ENCODE results near the gene EPHB6. TPM values are rescaled to one million over a fixed set of nuclear protein-coding genes. Genes with fewer than 3 reads are reported as not detected.

Gene EPHB6
- total RNA-seq, 2 experiments from 2014 or later = 9.5 to 11.0 TPM

DNA sequence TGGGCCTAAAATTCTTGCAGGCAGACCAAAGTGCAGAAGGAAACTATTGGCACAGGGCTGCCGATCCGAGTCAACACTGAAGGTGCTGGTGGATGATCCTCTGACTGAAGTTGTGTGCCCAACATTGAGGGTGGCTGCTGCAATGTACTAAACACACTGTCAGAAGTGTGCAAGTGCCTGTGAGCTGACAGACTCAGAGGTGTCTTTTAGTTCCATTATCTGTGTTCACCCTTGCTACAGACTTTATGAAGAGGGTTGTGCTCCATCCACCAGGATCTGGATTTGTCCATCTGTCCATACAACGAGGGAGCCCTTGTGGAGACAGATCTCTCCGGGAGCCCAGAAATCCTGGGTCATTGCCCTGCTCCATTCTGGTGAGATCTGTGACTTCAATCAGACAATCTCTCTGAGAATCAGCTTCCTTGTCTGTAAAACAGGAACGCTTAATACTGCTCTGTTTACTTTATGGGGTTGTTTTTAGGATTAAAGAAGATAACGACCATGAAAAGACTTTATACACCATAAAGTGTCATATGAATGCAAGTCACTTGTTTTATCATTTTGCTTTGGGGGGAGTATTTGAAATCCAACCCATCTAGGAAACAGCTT lies 40.2 kb downstream of the EPHB6 start:
- DNase-seq = no peak
- Mint-ChIP-seq H3K4me1 (ENCODE audit: low read depth) (no peaks in the 10 kb centered on the region), H3K27ac (no peak overlapping the region), H3K36me3 (no peaks in the 10 kb centered on the region), H3K4me3 (no peak overlapping the region), H3K9me3 (no peaks in the 10 kb centered on the region), H3K27me3 (peaks cover 6% of the 10 kb centered on the region)
- POLR2A ChIA-PET = no interaction called here
- intact Hi-C loops (cut with micrococcal nuclease) = no loop called here
- CTCF ChIA-PET = interaction anchor here (1.0 to 1.9 kb wide), 2 partner anchors 14 to 22 kb away, joined by 3 to 6 read pairs; no protein-coding TSS in a partner anchor

DNA sequence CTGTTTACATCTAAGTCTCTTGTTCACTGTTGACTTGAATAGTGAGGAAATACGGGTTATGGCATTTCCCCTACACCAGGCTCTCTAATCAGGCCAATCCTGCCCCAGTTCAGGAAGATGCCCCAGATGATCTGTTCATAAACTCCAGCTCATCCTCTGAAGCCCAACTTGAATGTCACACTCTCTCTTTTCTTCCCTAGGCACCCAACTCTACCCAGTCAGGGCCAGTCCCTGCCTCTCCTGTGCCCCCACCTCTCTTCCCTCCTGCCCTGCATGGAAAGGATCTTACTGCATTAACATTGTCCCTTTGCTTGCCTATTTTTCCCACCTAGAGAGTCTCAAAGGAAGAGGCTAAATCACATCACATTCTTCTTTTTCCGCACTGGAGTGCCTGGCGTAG lies 41.3 kb downstream of the EPHB6 start:
- peaks cover 3% of the 10 kb centered on the region for H3K27me3 Mint-ChIP-seq
- no peak for DNase-seq
- H3K4me3 Mint-ChIP-seq = no peak overlapping the region
- H3K27ac Mint-ChIP-seq = no peak overlapping the region
- no peaks in the 10 kb centered on the region for H3K4me1 Mint-ChIP-seq (ENCODE audit: low read depth)
- H3K36me3 Mint-ChIP-seq = no peaks in the 10 kb centered on the region
- POLR2A ChIA-PET = no interaction called here
- intact Hi-C loops (cut with micrococcal nuclease) = no loop called here
- no peaks in the 10 kb centered on the region for H3K9me3 Mint-ChIP-seq
- CTCF ChIA-PET = no interaction called here

DNA sequence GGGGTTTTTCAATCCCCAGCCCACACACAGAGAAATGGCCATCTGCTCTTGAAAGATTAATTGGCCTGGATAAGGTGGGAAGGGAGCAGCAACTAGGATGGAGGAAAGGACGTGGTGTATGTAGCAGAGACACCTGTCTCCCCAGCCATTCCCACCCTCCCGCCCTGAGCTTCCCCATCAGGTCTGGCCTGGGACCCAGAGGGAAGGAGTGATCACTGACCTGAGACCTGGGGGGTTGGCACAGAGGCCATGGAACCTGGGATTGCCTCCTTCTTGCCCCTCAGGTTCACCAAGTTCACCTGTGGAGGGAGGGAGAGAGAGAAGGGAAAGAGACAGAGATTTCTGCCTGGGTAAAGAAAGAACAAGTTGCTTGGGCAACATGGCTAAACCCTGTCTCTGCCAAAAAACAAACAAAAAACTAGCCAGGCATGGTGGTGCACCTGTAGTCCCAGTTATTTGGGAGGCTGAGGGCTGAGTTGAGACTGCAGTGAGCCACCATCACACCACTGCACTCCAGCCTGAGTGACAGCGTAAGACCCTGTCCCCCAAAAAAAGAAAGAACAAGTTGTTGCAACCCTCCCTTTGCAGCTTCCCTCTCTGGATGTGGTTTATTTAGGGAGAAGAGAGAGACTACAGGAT lies 42.0 kb downstream of the EPHB6 start:
- POLR2A ChIA-PET = no interaction called here

DNA sequence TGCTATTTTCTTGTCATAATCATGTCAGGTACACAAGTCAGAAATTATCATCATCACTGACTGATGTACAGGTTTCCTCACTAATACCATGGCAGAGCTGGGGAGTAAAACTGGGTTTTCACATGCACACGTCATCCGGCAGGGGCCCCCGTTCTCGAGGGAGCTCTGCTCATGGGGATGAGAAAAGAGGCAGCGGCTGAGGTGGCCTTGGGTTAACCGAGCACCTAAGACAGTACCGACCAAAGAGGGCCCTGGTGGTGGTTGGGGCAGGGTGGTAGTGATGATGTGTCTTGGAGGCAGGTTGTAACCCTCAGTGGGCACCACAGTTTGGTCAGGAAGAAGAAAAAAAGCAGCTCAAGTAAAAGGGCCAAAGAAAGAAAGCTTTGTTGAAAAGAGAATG lies 42.8 kb downstream of the EPHB6 start:
- Mint-ChIP-seq H3K27me3 (peaks cover 3% of the 10 kb centered on the region), H3K9me3 (no peaks in the 10 kb centered on the region), H3K27ac (no peak overlapping the region), H3K36me3 (no peaks in the 10 kb centered on the region), H3K4me3 (no peak overlapping the region), H3K4me1 (ENCODE audit: low read depth) (no peaks in the 10 kb centered on the region)
- intact Hi-C loops (cut with micrococcal nuclease) = no loop called here
- ChIA-PET POLR2A (no interaction called here), CTCF (interaction anchor here (1.2 kb wide), 1 partner anchor 16 kb away, joined by 6 read pairs; no protein-coding TSS in a partner anchor)
- DNase-seq = no peak

More for the DNA sequence above, 42.0 kb downstream of the EPHB6 start:
- no peaks in the 10 kb centered on the region for H3K4me1 Mint-ChIP-seq (ENCODE audit: low read depth)
- CTCF ChIA-PET = no interaction called here
- peaks cover 3% of the 10 kb centered on the region for H3K27me3 Mint-ChIP-seq
- H3K36me3 Mint-ChIP-seq = no peaks in the 10 kb centered on the region
- DNase-seq = no peak
- no peaks in the 10 kb centered on the region for H3K9me3 Mint-ChIP-seq
- intact Hi-C loops (cut with micrococcal nuclease) = no loop called here
- H3K27ac Mint-ChIP-seq = no peak overlapping the region
- H3K4me3 Mint-ChIP-seq = no peak overlapping the region

DNA sequence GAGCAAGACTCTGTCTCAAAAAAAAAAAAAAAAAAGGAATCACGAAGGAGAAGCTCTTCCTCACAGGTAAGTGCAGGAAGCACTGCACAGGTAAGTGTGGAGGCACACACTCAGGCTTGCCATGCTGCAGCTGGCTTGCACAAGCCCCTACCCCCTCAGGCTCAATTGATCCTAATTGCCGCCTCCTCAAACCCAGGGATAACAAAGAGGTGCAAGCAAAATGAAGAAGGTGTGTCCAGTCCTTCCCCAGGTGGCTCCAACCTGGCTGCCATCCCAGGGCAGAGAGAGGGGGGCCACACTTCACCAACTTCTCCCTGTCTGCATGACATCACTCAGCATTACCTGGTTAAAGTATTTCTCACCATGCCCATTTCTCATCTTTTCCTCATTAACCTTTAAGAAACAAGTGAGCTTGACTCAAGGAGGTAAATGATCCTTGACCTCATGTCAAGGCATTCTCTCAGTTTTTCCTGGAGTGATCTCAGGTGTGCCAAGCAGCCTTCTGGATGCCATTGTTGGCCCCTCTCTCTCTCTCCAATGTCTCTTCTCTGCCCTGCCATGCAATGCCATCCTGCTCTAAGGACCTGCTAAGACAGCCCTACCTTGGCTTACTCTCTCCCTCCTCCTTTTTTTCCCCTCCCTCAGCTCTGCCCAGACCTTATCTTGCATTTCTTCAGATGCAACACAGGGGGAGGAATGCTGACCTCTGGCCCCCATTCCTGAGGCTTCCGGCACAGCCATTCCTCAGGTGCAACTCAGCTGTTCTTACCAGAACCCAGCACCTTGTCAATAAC lies 43.7 kb downstream of the EPHB6 start:
- Mint-ChIP-seq H3K4me1 (ENCODE audit: low read depth) (no peaks in the 10 kb centered on the region), H3K27ac (no peak overlapping the region), H3K4me3 (no peak overlapping the region), H3K36me3 (no peaks in the 10 kb centered on the region), H3K27me3 (peaks cover 3% of the 10 kb centered on the region), H3K9me3 (no peaks in the 10 kb centered on the region)
- intact Hi-C loops (cut with micrococcal nuclease) = no loop called here
- DNase-seq = no peak
- ChIA-PET POLR2A (no interaction called here), CTCF (interaction anchor here (1.2 kb wide), 1 partner anchor 17 kb away, joined by 6 read pairs; no protein-coding TSS in a partner anchor)

DNA sequence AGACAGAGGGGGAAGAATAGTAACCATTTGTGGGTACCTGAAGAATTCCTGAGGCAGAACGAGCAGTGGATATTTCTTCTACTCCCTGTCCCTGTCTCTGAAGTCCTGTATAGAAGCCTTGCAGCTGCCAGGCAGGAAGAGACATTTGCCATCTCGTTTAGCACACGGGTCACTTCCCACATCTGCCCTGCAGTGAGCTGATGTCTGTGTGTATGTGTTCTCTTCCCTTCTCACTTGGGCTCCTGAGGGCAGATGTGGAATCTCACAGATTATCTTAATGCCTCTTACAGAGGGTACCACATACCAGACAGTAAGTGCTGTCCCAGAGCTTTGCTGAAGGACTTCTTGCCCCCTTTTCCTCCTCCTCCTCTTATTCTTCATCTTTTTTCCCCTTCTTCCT lies 44.8 kb downstream of the EPHB6 start:
- Mint-ChIP-seq H3K36me3 (no peaks in the 10 kb centered on the region), H3K27me3 (peaks cover 3% of the 10 kb centered on the region), H3K27ac (no peak overlapping the region), H3K4me3 (no peak overlapping the region), H3K4me1 (ENCODE audit: low read depth) (no peaks in the 10 kb centered on the region), H3K9me3 (peaks cover 5% of the 10 kb centered on the region)
- ChIA-PET CTCF (interaction anchor here (1.4 kb wide), 1 partner anchor 10 kb away, joined by 5 read pairs; no protein-coding TSS in a partner anchor), POLR2A (no interaction called here)
- intact Hi-C loops (cut with micrococcal nuclease) = no loop called here
- no peak for DNase-seq

DNA sequence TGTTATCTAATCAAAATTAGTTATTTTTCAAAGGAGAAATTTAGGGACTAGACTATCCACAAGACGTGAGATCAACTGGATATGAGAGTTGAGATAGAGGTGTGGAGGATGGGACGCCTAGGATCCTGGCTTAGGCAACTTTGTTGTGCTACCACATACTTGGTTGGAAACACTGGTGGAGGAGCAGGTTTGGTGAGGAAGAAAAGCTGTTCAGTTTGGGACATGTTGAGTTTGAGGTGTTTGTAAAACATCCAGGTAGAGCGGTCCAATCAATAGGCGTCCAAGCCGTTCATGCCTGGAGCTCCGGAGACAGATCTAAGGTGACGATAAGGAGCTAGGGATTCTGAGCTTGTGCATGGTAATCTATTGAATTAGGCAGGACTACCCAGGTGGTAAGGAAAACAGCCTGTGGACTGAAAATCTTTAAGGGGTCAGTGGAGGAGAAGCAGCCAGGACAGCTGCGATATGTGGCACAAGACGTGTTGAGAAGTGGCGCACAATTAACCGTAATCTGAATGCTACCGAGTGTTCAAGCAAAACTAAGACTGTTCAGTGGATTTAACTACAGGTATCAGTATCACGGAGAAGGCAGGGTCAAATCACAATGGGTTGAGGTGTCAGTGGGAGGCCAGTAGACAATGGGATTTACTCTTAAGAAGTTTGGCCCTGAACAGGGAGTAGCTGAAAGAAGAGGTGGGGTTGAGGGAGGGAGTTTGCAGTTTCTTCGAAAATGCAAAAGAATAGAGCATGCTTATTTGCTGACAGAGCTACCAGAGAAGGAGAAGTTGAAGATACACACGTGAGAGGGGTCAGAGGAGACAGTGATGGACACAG lies 46.8 kb downstream of the EPHB6 start:
- peaks cover 5% of the 10 kb centered on the region for H3K9me3 Mint-ChIP-seq
- intact Hi-C loops (cut with micrococcal nuclease) = no loop called here
- ChIA-PET POLR2A (interaction anchor here (0.6 kb wide), 1 partner anchor 170 kb away, joined by 3 read pairs; no protein-coding TSS in a partner anchor), CTCF (interaction anchor here (1.0 to 1.3 kb wide), 4 partner anchors 8 to 105 kb away, joined by 3 to 4 read pairs (median 3); no protein-coding TSS in a partner anchor)
- no peak overlapping the region for H3K27ac Mint-ChIP-seq
- H3K4me1 Mint-ChIP-seq (ENCODE audit: low read depth) = no peaks in the 10 kb centered on the region
- H3K27me3 Mint-ChIP-seq = peaks cover 5% of the 10 kb centered on the region
- no peak for DNase-seq
- no peaks in the 10 kb centered on the region for H3K36me3 Mint-ChIP-seq
- no peak overlapping the region for H3K4me3 Mint-ChIP-seq

DNA sequence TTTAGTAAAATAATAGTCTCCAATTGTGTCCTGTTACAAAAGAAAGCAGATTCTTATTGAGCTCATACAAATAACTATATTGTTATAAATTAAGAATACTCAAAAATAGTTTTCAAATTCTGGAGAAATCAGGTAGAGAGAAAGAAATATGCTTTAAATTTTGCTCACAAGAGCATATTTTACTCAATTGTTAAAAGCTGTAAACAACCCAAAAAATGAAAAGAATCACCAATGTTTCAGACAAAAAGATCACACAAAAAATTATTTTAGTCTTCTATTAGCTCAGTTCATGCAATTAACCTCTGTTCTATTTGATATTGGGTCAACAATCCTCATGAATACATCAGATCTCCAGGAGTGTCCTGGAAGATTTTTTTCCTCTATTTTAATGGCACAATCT lies 49.3 kb downstream of the EPHB6 start:
- Mint-ChIP-seq H3K4me3 (no peak overlapping the region), H3K27ac (no peak overlapping the region), H3K9me3 (peaks cover 5% of the 10 kb centered on the region), H3K4me1 (ENCODE audit: low read depth) (no peaks in the 10 kb centered on the region), H3K36me3 (no peaks in the 10 kb centered on the region), H3K27me3 (peaks cover 7% of the 10 kb centered on the region)
- intact Hi-C loops (cut with micrococcal nuclease) = no loop called here
- CTCF ChIA-PET = interaction anchor here (0.9 kb wide), 1 partner anchor 23 kb away, joined by 3 read pairs; no protein-coding TSS in a partner anchor
- DNase-seq = no peak
- POLR2A ChIA-PET = no interaction called here

DNA sequence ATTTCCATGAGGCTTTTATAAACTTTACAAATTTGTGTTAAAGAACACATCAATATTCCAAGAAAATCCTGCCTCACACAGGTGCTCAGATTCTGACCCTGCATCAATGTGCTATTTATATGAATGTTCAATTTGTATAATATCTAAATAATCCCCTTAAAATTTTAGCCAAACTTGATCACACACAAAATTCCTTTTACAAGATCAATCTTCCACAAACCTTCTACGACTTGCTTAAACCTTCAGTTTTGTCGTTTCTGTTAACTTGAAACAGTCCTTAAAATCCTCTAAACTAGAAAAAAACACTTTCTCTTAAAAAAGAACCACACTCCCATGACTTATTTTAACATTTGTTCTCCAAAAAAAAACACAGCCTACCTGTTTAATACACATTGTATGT lies 50.9 kb downstream of the EPHB6 start:
- intact Hi-C loops (cut with micrococcal nuclease) = no loop called here
- ChIA-PET CTCF (interaction anchor here (1.0 kb wide), 1 partner anchor 24 kb away, joined by 4 read pairs; no protein-coding TSS in a partner anchor), POLR2A (no interaction called here)
- H3K27ac Mint-ChIP-seq = no peak overlapping the region
- H3K36me3 Mint-ChIP-seq = no peaks in the 10 kb centered on the region
- no peak overlapping the region for H3K4me3 Mint-ChIP-seq
- H3K9me3 Mint-ChIP-seq = peaks cover 5% of the 10 kb centered on the region
- H3K27me3 Mint-ChIP-seq = peaks cover 10% of the 10 kb centered on the region
- DNase-seq = no peak
- no peaks in the 10 kb centered on the region for H3K4me1 Mint-ChIP-seq (ENCODE audit: low read depth)

DNA sequence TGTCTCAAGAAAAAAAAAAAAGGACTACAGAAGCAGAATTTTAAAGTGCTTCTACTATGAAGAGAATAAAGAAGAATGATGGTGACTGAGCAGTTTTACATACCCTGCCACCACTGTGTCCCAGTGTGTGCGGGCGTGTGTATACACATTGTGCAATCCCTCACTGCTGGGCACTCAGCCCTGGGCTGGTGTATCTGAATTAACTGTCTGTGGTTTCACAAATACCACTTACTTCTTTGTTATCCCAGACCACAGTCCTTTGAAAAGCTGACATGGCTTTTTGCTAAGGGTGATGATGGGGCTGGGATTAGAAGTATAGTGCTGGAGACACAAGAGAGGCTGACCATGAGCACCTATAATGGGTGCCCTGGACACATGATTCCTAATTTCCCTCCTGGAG lies 51.8 kb downstream of the EPHB6 start:
- Mint-ChIP-seq H3K4me3 (no peak overlapping the region), H3K36me3 (no peaks in the 10 kb centered on the region), H3K9me3 (peaks cover 5% of the 10 kb centered on the region), H3K27ac (no peak overlapping the region), H3K27me3 (peaks cover 10% of the 10 kb centered on the region), H3K4me1 (ENCODE audit: low read depth) (no peaks in the 10 kb centered on the region)
- ChIA-PET CTCF (interaction anchor here (1.2 kb wide), 1 partner anchor 96 kb away, joined by 3 read pairs; no protein-coding TSS in a partner anchor), POLR2A (no interaction called here)
- no peak for DNase-seq
- intact Hi-C loops (cut with micrococcal nuclease) = no loop called here

DNA sequence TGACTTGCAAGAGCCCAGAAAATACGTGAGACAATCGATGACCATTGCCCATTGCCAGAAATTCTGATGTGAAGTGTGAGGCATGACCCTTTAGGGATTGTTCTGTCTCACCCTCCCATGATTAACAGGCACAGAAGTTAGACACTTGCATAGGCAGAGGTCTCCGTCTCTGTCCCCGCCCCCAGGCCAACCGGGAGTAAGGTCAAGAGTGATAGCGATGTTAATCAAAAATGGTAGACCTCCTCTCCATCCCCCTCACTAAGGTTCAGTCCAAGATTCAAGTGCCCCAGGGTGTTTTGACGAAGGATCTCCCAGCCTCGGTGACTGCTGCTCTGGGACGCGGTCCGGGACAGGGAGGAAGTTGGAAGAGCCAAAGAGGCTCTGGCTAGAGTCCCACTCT lies 53.4 kb downstream of the EPHB6 start:
- H3K27ac Mint-ChIP-seq = no peak overlapping the region
- H3K9me3 Mint-ChIP-seq = peaks cover 5% of the 10 kb centered on the region
- H3K36me3 Mint-ChIP-seq = no peaks in the 10 kb centered on the region
- CTCF ChIA-PET = no interaction called here
- H3K4me1 Mint-ChIP-seq (ENCODE audit: low read depth) = no peaks in the 10 kb centered on the region
- H3K27me3 Mint-ChIP-seq = peaks cover 10% of the 10 kb centered on the region
- no peak for DNase-seq
- intact Hi-C loops (cut with micrococcal nuclease) = no loop called here
- POLR2A ChIA-PET = no interaction called here
- no peak overlapping the region for H3K4me3 Mint-ChIP-seq

Data from activated CD4-positive, alpha-beta memory T cell treated with anti-CD3 and anti-CD28 coated beads for 36 hours (primary cell).